Superior temporal gyrus (tissue), 1 donor: ENCODE measurements around the gene NRSN2.
"Not testable (repeated sequence)": the region's sequence is repeated elsewhere in the genome, so short reads cannot be mapped to it uniquely, and the experiment has no call there.

Experiments used
- DNase-seq: peaks from one replicate; pipeline ENCODE4 v3.0.0-alpha.2; 2016; ENCODE audit errors: extremely low spot score

NRSN2 gene

GRCh38 chr20:375265-375889, 28.5 kb downstream of the NRSN2 start:
- no peak for DNase-seq

- no peak for DNase-seq
These were observed 29.2 kb downstream of the NRSN2 start for GRCh38 chr20:376089-376488.

GRCh38 chr20:376750-377149, 29.8 kb downstream of the NRSN2 start:
- no peak for DNase-seq

- not testable (repeated sequence) for DNase-seq
These were observed 30.7 kb downstream of the NRSN2 start for GRCh38 chr20:377578-377977.

GRCh38 chr20:378961-379336, 32.0 kb downstream of the NRSN2 start:
- DNase-seq: no peak

GRCh38 chr20:380763-381580, 34.1 kb downstream of the NRSN2 start:
- no peak for DNase-seq

- no peak for DNase-seq
These were observed 34.8 kb downstream of the NRSN2 start for GRCh38 chr20:381581-382290.

- no peak for DNase-seq
These were observed 35.6 kb downstream of the NRSN2 start for GRCh38 chr20:382291-383115.

GRCh38 chr20:383889-384288, 37.0 kb downstream of the NRSN2 start:
- DNase-seq: no peak

GRCh38 chr20:384723-385122, 37.8 kb downstream of the NRSN2 start:
- DNase-seq: no peak

GRCh38 chr20:385448-385847, 38.5 kb downstream of the NRSN2 start:
- no peak for DNase-seq

- not testable (repeated sequence) for DNase-seq
These were observed 39.7 kb downstream of the NRSN2 start for GRCh38 chr20:386634-387033.

GRCh38 chr20:387520-387919, 40.6 kb downstream of the NRSN2 start:
- DNase-seq: no peak

- DNase-seq: no peak
These were observed 41.4 kb downstream of the NRSN2 start for GRCh38 chr20:388034-388994.

- DNase-seq: no peak
These were observed 42.3 kb downstream of the NRSN2 start for GRCh38 chr20:389220-389619.

- DNase-seq: no peak
These were observed 44.3 kb downstream of the NRSN2 start for GRCh38 chr20:391041-391711.

GRCh38 chr20:393296-393695, 46.4 kb downstream of the NRSN2 start:
- DNase-seq: not testable (repeated sequence)

- DNase-seq: no peak
These were observed 49.3 kb downstream of the NRSN2 start for GRCh38 chr20:396252-396618.

GRCh38 chr20:396619-397431, 49.9 kb downstream of the NRSN2 start:
- no peak for DNase-seq
